ENCODE data around the gene MVB12B.
A peak's percentile ranks its signal among the peaks of the same experiment; 100 is the strongest.

DNA sequence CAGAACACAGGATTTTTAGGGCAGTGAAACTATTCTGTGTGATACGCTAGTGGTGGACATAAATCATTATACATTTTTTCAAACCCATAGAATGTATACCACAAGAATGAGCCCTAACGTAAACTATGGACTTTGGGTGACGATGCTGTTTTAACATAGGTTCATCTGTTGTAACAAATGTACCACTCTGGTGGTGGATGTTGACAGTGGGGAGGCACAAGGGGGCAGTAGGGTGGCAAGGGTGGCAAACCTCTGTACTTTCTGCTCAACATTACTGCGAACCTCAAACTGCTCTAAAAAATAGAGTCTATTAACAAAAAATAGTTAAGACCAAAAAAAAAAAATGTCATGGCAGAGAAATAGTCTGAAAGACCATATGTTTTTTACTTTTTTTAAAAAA lies 9.1 kb upstream of the MVB12B start:
- TF ChIP-seq, protein P1, sequence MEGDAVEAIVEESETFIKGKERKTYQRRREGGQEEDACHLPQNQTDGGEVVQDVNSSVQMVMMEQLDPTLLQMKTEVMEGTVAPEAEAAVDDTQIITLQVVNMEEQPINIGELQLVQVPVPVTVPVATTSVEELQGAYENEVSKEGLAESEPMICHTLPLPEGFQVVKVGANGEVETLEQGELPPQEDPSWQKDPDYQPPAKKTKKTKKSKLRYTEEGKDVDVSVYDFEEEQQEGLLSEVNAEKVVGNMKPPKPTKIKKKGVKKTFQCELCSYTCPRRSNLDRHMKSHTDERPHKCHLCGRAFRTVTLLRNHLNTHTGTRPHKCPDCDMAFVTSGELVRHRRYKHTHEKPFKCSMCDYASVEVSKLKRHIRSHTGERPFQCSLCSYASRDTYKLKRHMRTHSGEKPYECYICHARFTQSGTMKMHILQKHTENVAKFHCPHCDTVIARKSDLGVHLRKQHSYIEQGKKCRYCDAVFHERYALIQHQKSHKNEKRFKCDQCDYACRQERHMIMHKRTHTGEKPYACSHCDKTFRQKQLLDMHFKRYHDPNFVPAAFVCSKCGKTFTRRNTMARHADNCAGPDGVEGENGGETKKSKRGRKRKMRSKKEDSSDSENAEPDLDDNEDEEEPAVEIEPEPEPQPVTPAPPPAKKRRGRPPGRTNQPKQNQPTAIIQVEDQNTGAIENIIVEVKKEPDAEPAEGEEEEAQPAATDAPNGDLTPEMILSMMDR (conservative IDR thresholded peaks at IDR 0.05 in 1 of 2, IDR thresholded peaks at IDR 0.05 in 1 of 2; ENCODE audit: extremely low read depth in 1 of 2, insufficient read depth in 1 of 2, low read depth in 1 of 2, low read length in 2 of 2), result peak; percentile 17 to 46
- no peak for TF ChIP-seq EZH2 (IDR thresholded peaks at IDR 0.05; ENCODE audit: borderline replicate concordance, low read length)
